HG03025 (cell line): ENCODE data around the gene ADORA1.

ENCODE experiments used
- ATAC-seq: cut with Tn5 transposase; IDR thresholded peaks from one replicate; pipeline ENCODE4 v1.9.1; 2021; ENCODE audit warnings: mild to moderate bottlenecking, moderate library complexity; ENCODE audit not compliant: unreplicated experiment, low FRiP score

The ADORA1 gene

GRCh38 chr1:203138066-203138465 lies 10.5 kb downstream of the ADORA1 start:
- ATAC-seq, result no peak

GRCh38 chr1:203139976-203140475 lies 12.5 kb downstream of the ADORA1 start:
- ATAC-seq, result no peak

- ATAC-seq, result no peak
Measured at GRCh38 chr1:203140743-203141520, 13.4 kb downstream of the ADORA1 start.

- ATAC-seq, result no peak
Measured at GRCh38 chr1:203142124-203142523, 14.6 kb downstream of the ADORA1 start.

- ATAC-seq, result no peak
Measured at GRCh38 chr1:203142684-203143408, 15.3 kb downstream of the ADORA1 start.

- ATAC-seq, result no peak
Measured at GRCh38 chr1:203143641-203144040, 16.1 kb downstream of the ADORA1 start.

- no peak for ATAC-seq
Measured at GRCh38 chr1:203144661-203145060, 17.1 kb downstream of the ADORA1 start.

GRCh38 chr1:203145321-203146041 lies 18.0 kb downstream of the ADORA1 start:
- no peak for ATAC-seq

- no peak for ATAC-seq
Measured at GRCh38 chr1:203146042-203146369, 18.5 kb downstream of the ADORA1 start.

GRCh38 chr1:203146537-203146936 lies 19.0 kb downstream of the ADORA1 start:
- no peak for ATAC-seq

GRCh38 chr1:203147376-203147775 lies 19.9 kb downstream of the ADORA1 start:
- no peak for ATAC-seq

- no peak for ATAC-seq
Measured at GRCh38 chr1:203148127-203148526, 20.6 kb downstream of the ADORA1 start.

- ATAC-seq, result no peak
Measured at GRCh38 chr1:203148579-203148978, 21.1 kb downstream of the ADORA1 start.

- ATAC-seq, result no peak
Measured at GRCh38 chr1:203149188-203149840, 21.8 kb downstream of the ADORA1 start.

- ATAC-seq, result no peak
Measured at GRCh38 chr1:203150511-203151297, 23.2 kb downstream of the ADORA1 start.

GRCh38 chr1:203151362-203152157 lies 24.0 kb downstream of the ADORA1 start:
- no peak for ATAC-seq

GRCh38 chr1:203152158-203153034 lies 24.9 kb downstream of the ADORA1 start:
- no peak for ATAC-seq
